ENCODE data around the gene DNAJA4. TPM values are rescaled to one million over a fixed set of nuclear protein-coding genes. Genes with fewer than 3 reads are reported as not detected.

Gene DNAJA4
- total RNA-seq, 1 experiment from 2014 or later, result 1.3 TPM

GRCh38 chr15:78320183-78320582 is 55.8 kb downstream of the DNAJA4 start:
- Histone ChIP-seq H3K9ac (ENCODE audit: low read length) (no peak overlapping the region), H3K36me3 (ENCODE audit: low read depth, low read length) (no peaks in the 10 kb centered on the region), H3K4me3 (ENCODE audit: low read length) (no peak overlapping the region), H4K20me1 (ENCODE audit: low read length) (no peaks in the 10 kb centered on the region), H3K9me3 (ENCODE audit: low read length) (no peaks in the 10 kb centered on the region), H3K27me3 (ENCODE audit: low read length) (no peaks in the 10 kb centered on the region), H3K4me1 (ENCODE audit: insufficient read depth, low read length) (peaks cover 17% of the 10 kb centered on the region), H3K4me2 (ENCODE audit: low read length) (no peak overlapping the region), H2AFZ (ENCODE audit: low read length) (no peak overlapping the region), H3F3A (ENCODE audit: low read length, unreplicated experiment) (no peaks in the 10 kb centered on the region), H3K79me2 (ENCODE audit: low read length) (no peaks in the 10 kb centered on the region), H3K27ac (ENCODE audit: low read length) (no peak overlapping the region), H3K9me2 (replicated peaks; ENCODE audit: low read length) (no peaks in the 10 kb centered on the region)
- TF ChIP-seq, protein P1, sequence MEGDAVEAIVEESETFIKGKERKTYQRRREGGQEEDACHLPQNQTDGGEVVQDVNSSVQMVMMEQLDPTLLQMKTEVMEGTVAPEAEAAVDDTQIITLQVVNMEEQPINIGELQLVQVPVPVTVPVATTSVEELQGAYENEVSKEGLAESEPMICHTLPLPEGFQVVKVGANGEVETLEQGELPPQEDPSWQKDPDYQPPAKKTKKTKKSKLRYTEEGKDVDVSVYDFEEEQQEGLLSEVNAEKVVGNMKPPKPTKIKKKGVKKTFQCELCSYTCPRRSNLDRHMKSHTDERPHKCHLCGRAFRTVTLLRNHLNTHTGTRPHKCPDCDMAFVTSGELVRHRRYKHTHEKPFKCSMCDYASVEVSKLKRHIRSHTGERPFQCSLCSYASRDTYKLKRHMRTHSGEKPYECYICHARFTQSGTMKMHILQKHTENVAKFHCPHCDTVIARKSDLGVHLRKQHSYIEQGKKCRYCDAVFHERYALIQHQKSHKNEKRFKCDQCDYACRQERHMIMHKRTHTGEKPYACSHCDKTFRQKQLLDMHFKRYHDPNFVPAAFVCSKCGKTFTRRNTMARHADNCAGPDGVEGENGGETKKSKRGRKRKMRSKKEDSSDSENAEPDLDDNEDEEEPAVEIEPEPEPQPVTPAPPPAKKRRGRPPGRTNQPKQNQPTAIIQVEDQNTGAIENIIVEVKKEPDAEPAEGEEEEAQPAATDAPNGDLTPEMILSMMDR (conservative IDR thresholded peaks at IDR 0.05; ENCODE audit: low read depth, low read length), result no peak
- no peak for TF ChIP-seq EZH2phosphoT487 (IDR thresholded peaks at IDR 0.05; ENCODE audit: borderline replicate concordance, low read length)
- no peak for TF ChIP-seq EZH2 (IDR thresholded peaks at IDR 0.05; ENCODE audit: low read length, unreplicated experiment)
- intact Hi-C loops (cut with micrococcal nuclease), result no loop called here
- DNase-seq (no peak), ATAC-seq (no peak)
- ChIA-PET CTCF (no interaction called here), POLR2A (ENCODE audit: unreplicated experiment) (no interaction called here)
- no TSS peak for BruUV-seq (replicated peaks)

DNA sequence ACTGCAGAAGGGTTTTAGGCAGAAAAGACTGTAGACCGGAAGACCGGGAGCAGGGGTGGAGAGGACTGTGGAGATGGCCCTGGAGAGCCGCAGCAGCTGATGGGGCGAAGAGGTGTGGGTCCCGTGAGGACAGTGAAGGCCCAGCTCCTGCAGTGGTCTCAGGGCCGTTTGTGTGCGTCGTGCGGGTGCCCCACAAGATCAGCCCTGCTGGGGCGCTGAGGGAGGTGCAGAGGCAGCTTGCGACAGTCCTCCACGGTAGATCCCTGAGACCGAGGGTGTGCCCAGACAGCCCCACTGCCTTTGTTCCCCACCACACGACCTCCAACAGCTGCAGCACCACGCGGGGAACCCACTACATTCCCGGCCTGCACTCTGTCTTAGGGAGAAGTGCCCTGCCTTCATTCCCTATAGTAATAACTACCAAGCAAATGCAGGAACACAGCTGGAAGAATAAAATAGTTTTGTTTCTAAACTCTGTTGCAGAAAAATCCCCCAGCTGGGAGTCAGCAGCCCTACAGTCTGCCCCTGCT is 56.7 kb downstream of the DNAJA4 start:
- no peak overlapping the region for H3K4me3 ChIP-seq (ENCODE audit: low read length)
- no peak overlapping the region for H2AFZ ChIP-seq (ENCODE audit: low read length)
- H3K9ac ChIP-seq (ENCODE audit: low read length), result no peak overlapping the region
- no peaks in the 10 kb centered on the region for H3K9me2 ChIP-seq (replicated peaks; ENCODE audit: low read length)
- ATAC-seq (no peak), DNase-seq (no peak)
- no peaks in the 10 kb centered on the region for H3K9me3 ChIP-seq (ENCODE audit: low read length)
- H3K79me2 ChIP-seq (ENCODE audit: low read length), result no peaks in the 10 kb centered on the region
- peak overlapping the region; percentile 71; the same call in 1 of the 2 replicates for H3K27ac ChIP-seq (ENCODE audit: low read length)
- peaks cover 17% of the 10 kb centered on the region for H3K4me1 ChIP-seq (ENCODE audit: insufficient read depth, low read length)
- TF ChIP-seq, protein P1 (conservative IDR thresholded peaks at IDR 0.05; ENCODE audit: low read depth, low read length), result no peak
- TF ChIP-seq EZH2 (IDR thresholded peaks at IDR 0.05; ENCODE audit: low read length, unreplicated experiment) (no peak), EZH2phosphoT487 (IDR thresholded peaks at IDR 0.05; ENCODE audit: borderline replicate concordance, low read length) (no peak)
- no peaks in the 10 kb centered on the region for H3F3A ChIP-seq (ENCODE audit: low read length, unreplicated experiment)
- H3K27me3 ChIP-seq (ENCODE audit: low read length), result no peaks in the 10 kb centered on the region
- intact Hi-C loops (cut with micrococcal nuclease), result no loop called here
- ChIA-PET POLR2A (ENCODE audit: unreplicated experiment) (no interaction called here), CTCF (no interaction called here)
- no peaks in the 10 kb centered on the region for H3K36me3 ChIP-seq (ENCODE audit: low read depth, low read length)
- no peak overlapping the region for H3K4me2 ChIP-seq (ENCODE audit: low read length)
- no TSS peak for BruUV-seq (replicated peaks)
- no peaks in the 10 kb centered on the region for H4K20me1 ChIP-seq (ENCODE audit: low read length)

- BruUV-seq (replicated peaks), result TSS peak; percentile 94
- no peaks in the 10 kb centered on the region for H3K9me3 ChIP-seq (ENCODE audit: low read length)
- H3K4me1 ChIP-seq (ENCODE audit: insufficient read depth, low read length), result peaks cover 15% of the 10 kb centered on the region
- H3K27me3 ChIP-seq (ENCODE audit: low read length), result no peaks in the 10 kb centered on the region
- H2AFZ ChIP-seq (ENCODE audit: low read length), result peak overlapping the region; percentile 75
- peak overlapping the region; percentile 53 for H3K9ac ChIP-seq (ENCODE audit: low read length)
- TF ChIP-seq EZH2 (IDR thresholded peaks at IDR 0.05; ENCODE audit: low read length, unreplicated experiment), result no peak
- TF ChIP-seq, protein P1 (conservative IDR thresholded peaks at IDR 0.05; ENCODE audit: low read depth, low read length), result no peak
- TF ChIP-seq EZH2phosphoT487 (IDR thresholded peaks at IDR 0.05; ENCODE audit: borderline replicate concordance, low read length), result no peak
- no peaks in the 10 kb centered on the region for H3F3A ChIP-seq (ENCODE audit: low read length, unreplicated experiment)
- no peaks in the 10 kb centered on the region for H4K20me1 ChIP-seq (ENCODE audit: low read length)
- CTCF ChIA-PET, result no interaction called here
- POLR2A ChIA-PET (ENCODE audit: unreplicated experiment), result no interaction called here
- no peaks in the 10 kb centered on the region for H3K9me2 ChIP-seq (replicated peaks; ENCODE audit: low read length)
- ATAC-seq (no peak; the same call in 1 of the 2 replicates), DNase-seq (no peak)
- H3K4me2 ChIP-seq (ENCODE audit: low read length), result peak overlapping the region; percentile 46
- intact Hi-C loops (cut with micrococcal nuclease), result no loop called here
- no peaks in the 10 kb centered on the region for H3K36me3 ChIP-seq (ENCODE audit: low read depth, low read length)
- no peaks in the 10 kb centered on the region for H3K79me2 ChIP-seq (ENCODE audit: low read length)
- peak overlapping the region; percentile 71 for H3K27ac ChIP-seq (ENCODE audit: low read length)
- H3K4me3 ChIP-seq (ENCODE audit: low read length), result no peak overlapping the region
Measured at GRCh38 chr15:78321786-78322185, 57.4 kb downstream of the DNAJA4 start.
